ENCODE measurements around the gene CUEDC1. TPM values are rescaled to one million over a fixed set of nuclear protein-coding genes. Genes with fewer than 3 reads are reported as not detected.
"Not testable (repeated sequence)": the region's sequence is repeated elsewhere in the genome, so short reads cannot be mapped to it uniquely, and the experiment has no call there.

CUEDC1 gene
- total RNA-seq, 4 donors from 2014 or later: 10.2 to 45.4 (median 19.2) TPM

DNA sequence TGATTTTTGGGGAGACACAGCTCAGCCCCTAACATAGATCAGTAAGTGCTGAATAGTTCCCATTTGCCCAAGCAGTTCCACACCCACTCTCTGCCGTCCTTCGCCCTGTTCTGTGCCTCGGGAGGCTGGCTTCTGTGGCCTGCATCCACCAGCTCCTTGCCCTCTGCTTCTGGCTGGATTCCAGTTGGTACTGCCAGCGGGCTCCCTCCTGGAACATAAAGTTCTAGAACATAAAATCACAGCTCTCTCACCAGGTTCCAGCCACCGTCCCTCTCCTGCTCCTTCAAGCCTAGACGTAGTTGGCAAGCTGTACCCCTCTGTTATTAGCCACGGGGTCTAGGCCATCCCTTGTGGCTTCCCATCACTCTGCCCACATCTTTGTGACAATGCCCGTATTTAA is 101.5 kb downstream of the CUEDC1 start:
- Histone ChIP-seq H3K36me3 (no peaks in the 10 kb centered on the region), H3K4me1 (peaks cover 0 to 34% (median 7%) of the 10 kb centered on the region in 4 donors), H3K27me3 (no peaks in the 10 kb centered on the region), H3K9me3 (no peaks in the 10 kb centered on the region), H3K27ac (peak overlapping the region in 2 of 4 donors; percentile 40 to 60), H3K4me3 (no peak overlapping the region)
- TF ChIP-seq CTCF (IDR thresholded peaks at IDR 0.05) (no peak), POLR2A (IDR thresholded peaks at IDR 0.05) (peak in 1 of 2 donors; percentile 10)
- peak in 2 of 3 donors; percentile 60 to 63 for DNase-seq

GRCh38 chr17:57852955-57853328 is 102.3 kb downstream of the CUEDC1 start:
- no peak for DNase-seq
- Histone ChIP-seq H3K4me3 (no peak overlapping the region), H3K4me1 (peaks cover 0 to 36% (median 7%) of the 10 kb centered on the region in 4 donors), H3K36me3 (peaks cover 0 to 6% (median 0%) of the 10 kb centered on the region in 3 donors), H3K27ac (peak overlapping the region in 1 of 4 donors; percentile 60), H3K9me3 (no peaks in the 10 kb centered on the region), H3K27me3 (no peaks in the 10 kb centered on the region)
- TF ChIP-seq POLR2A (IDR thresholded peaks at IDR 0.05) (no peak), CTCF (IDR thresholded peaks at IDR 0.05) (no peak)

DNA sequence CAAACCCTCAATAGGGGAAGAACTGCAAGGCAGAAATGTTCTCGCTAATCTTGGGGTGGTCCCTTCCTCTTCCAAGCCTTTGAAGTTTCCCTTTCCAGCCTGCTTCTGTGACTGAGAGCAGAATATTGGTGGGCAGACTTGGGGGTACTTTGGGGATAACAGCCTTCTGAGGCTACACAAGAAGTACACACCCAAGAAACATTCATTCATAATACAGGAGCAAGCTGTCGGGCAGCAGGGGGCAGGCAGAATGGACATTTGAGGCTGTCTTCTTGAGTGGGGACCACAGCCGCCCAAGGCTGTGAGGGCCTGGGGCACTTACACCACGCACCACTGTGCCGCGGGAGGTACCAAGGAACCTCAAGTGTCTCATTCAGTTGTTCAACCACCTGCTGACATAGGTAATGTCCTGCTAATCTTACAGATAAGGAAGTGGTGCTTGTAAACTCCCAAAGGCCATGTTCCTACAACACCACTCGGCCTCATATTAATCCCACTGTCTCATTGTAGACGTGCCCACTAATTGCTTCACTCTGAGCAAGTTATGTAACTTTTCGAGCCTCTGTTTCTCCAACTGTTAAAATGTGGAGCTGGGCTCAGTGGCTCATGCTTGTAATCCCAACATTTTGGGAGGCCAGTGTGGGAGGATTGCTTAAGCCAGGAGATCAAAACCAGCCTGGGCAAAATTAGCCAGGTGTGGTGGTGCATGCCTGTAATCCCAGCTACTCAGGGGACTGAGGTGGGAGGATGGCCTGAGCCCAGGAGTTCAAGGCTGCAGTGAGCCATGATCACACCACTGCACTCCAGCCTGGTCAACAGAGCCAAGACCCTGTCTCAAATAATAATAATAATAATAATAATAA is 102.9 kb downstream of the CUEDC1 start:
- no peaks in the 10 kb centered on the region for H3K27me3 ChIP-seq
- no peak overlapping the region for H3K4me3 ChIP-seq
- H3K9me3 ChIP-seq: no peaks in the 10 kb centered on the region
- peaks cover 0 to 36% (median 7%) of the 10 kb centered on the region in 4 donors for H3K4me1 ChIP-seq
- TF ChIP-seq CTCF (IDR thresholded peaks at IDR 0.05) (no peak), POLR2A (IDR thresholded peaks at IDR 0.05) (no peak)
- no peak for DNase-seq
- H3K36me3 ChIP-seq: peaks cover 0 to 10% (median 0%) of the 10 kb centered on the region in 3 donors
- H3K27ac ChIP-seq: peak overlapping the region in 3 of 4 donors; percentile 55 to 98 (median 86)

- Histone ChIP-seq H3K4me1 (peaks cover 0 to 36% (median 7%) of the 10 kb centered on the region in 4 donors), H3K27ac (peak within 1 kb of the TSS; percentile 82 to 98 (median 86)), H3K36me3 (peaks cover 0 to 10% (median 0%) of the 10 kb centered on the region in 3 donors), H3K4me3 (peak within 1 kb of the TSS; percentile 74 to 82 (median 80)), H3K9me3 (no peaks in the 10 kb centered on the region), H3K27me3 (no peaks in the 10 kb centered on the region)
- DNase-seq: peak; percentile 96 to 99 (median 97)
- TF ChIP-seq POLR2A (IDR thresholded peaks at IDR 0.05) (peak; percentile 66 to 81), CTCF (IDR thresholded peaks at IDR 0.05) (peak in 2 of 6 experiments; percentile 22 to 39)
Observed at GRCh38 chr17:57849874-57850754, 105.1 kb downstream of the CUEDC1 start, which contains the start of gene MRPS23. MRPS23 (minus strand) TSS chr17:57850044; CDS start chr17:57850010, 34 bp downstream.

DNA sequence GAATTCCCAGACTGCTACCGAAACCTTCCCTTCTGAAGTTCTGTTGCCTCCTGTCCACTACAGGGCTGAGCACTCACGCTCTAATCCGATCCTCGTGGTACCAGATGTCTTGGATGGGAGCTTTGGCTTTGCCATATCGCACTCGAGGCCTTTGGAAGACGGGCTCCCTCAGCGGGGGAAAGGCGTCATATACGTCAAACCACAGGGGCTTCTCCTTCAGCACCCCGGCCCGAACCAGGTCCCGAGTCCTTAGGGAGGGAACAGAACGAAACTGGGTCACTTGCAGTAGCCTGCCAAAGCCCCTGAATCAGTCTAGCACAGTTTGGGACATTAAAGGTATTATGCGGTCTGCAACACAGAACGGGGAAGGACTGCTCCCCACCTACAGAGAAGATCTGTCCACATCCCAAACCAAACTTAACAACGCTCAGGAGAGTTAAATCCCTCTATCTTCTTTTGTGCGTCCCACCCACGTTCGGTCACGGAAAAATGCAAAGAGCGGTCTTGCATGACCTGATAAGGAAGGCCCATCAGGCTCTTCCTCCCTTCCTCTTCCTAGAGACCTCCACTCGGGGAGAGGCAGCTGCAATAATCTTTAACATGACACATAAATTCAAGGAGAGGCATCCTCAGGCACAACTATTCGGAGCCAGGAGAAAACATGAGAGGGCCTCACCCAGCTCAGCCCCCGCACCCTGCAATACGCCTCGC is 105.9 kb downstream of the CUEDC1 start:
- peaks cover 0 to 10% (median 0%) of the 10 kb centered on the region in 3 donors for H3K36me3 ChIP-seq
- peaks cover 0 to 35% (median 7%) of the 10 kb centered on the region in 4 donors for H3K4me1 ChIP-seq
- no peaks in the 10 kb centered on the region for H3K27me3 ChIP-seq
- H3K9me3 ChIP-seq: no peaks in the 10 kb centered on the region
- H3K4me3 ChIP-seq: peak overlapping the region; percentile 74 to 82 (median 80)
- peak overlapping the region; percentile 56 to 98 (median 86) for H3K27ac ChIP-seq
- DNase-seq: no peak
- no peak for TF ChIP-seq CTCF (IDR thresholded peaks at IDR 0.05)
- TF ChIP-seq POLR2A (IDR thresholded peaks at IDR 0.05): no peak

- peaks cover 0 to 14% (median 0%) of the 10 kb centered on the region in 3 donors for H3K36me3 ChIP-seq
- peaks cover 0 to 13% (median 2%) of the 10 kb centered on the region in 4 donors for H3K4me1 ChIP-seq
- H3K27ac ChIP-seq, H3K9me3 ChIP-seq, H3K4me3 ChIP-seq, DNase-seq, H3K27me3 ChIP-seq: not testable (repeated sequence)
Observed at GRCh38 chr17:57846056-57846945, 108.9 kb downstream of the CUEDC1 start.
